Measurements from ENCODE around the gene SLC44A1. TPM values are rescaled to one million over a fixed set of nuclear protein-coding genes. Genes with fewer than 3 reads are reported as not detected.

Gene SLC44A1
- total RNA-seq, 4 donors from 2014 or later: 39.3 to 94.1 (median 58.3) TPM

DNA sequence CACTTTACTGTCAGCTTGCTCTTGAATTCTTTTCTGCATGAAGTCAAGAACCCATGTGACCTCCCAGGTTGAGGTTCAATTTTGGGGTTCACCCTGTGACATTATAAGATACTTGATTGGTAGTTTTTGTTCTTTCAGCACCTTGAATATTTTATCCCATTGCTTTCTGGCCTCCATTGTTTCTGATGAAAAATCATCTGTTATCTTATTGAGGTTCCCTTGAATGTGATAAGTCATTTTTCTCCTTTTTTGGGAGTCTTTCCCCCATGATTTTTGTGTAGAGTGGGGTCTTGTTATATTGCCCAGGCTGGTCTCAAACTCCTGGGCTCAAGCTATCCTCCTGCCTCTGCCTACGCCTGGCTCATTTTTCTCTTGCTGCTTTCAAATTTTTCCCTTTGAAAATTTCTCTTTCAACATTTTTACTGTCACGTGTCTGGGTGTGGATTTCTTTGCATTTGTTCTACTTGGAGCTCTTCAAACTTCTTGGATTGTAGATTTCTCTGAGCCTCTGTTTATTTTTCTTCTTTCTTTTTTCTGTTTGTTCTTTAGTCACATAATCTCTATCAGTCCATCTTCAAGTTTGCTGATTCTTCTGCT, 20.8 kb upstream of the SLC44A1 start:
- 85 to 90% methylated on average over 2 of the region's 2 CpGs for WGBS, 2 donors (ENCODE audit: low coverage in 1 of 2)
- TF ChIP-seq POLR2A (IDR thresholded peaks at IDR 0.05) (no peak), EP300 (IDR thresholded peaks at IDR 0.05; ENCODE audit: low read depth) (no peak), POLR2AphosphoS5 (IDR thresholded peaks at IDR 0.05) (no peak)
- TF ChIP-seq, protein P1, sequence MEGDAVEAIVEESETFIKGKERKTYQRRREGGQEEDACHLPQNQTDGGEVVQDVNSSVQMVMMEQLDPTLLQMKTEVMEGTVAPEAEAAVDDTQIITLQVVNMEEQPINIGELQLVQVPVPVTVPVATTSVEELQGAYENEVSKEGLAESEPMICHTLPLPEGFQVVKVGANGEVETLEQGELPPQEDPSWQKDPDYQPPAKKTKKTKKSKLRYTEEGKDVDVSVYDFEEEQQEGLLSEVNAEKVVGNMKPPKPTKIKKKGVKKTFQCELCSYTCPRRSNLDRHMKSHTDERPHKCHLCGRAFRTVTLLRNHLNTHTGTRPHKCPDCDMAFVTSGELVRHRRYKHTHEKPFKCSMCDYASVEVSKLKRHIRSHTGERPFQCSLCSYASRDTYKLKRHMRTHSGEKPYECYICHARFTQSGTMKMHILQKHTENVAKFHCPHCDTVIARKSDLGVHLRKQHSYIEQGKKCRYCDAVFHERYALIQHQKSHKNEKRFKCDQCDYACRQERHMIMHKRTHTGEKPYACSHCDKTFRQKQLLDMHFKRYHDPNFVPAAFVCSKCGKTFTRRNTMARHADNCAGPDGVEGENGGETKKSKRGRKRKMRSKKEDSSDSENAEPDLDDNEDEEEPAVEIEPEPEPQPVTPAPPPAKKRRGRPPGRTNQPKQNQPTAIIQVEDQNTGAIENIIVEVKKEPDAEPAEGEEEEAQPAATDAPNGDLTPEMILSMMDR (IDR thresholded peaks at IDR 0.05): no peak
- Histone ChIP-seq H3K27ac (no peak overlapping the region), H3K9me3 (peaks cover 16 to 26% of the 10 kb centered on the region in 2 donors), H3K36me3 (no peaks in the 10 kb centered on the region), H3K4me3 (no peak overlapping the region), H3K4me1 (no peaks in the 10 kb centered on the region), H3K27me3 (no peaks in the 10 kb centered on the region)
- intact Hi-C loops (cut with DNase I; ENCODE audit: low total_unique reads): no loop called here
- in situ Hi-C loops (cut with MboI; ENCODE audit: low pct_ligation_motif_present in 1 of 4, low pct_unique_long_range_greater_than_20kb in 1 of 4, low sequenced_read_pairs in 3 of 4): no loop called here
- DNase-seq: no peak

DNA sequence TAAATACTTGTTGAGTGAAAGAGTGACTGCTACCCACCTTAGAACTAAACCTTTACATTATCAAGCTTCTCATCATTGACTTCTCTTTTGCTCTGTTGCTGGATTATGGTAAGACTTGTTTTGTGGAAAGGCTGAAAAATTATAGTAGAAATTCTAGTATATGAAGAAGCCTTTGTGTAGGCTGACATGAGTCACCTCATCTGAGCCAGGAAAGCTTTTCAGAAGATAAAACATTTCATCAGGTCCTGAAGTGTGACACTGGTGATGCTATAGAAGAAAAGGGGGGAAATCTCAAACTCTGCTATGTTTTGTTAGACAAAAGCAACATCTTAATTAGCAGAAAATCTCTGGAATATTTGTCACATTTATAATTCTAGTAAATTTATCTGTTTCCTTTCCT, 18.4 kb upstream of the SLC44A1 start:
- TF ChIP-seq, protein P1 (IDR thresholded peaks at IDR 0.05): no peak
- TF ChIP-seq EP300 (IDR thresholded peaks at IDR 0.05; ENCODE audit: low read depth) (no peak), POLR2A (IDR thresholded peaks at IDR 0.05) (no peak), POLR2AphosphoS5 (IDR thresholded peaks at IDR 0.05) (no peak)
- no peak for DNase-seq
- Histone ChIP-seq H3K4me1 (no peaks in the 10 kb centered on the region), H3K36me3 (no peaks in the 10 kb centered on the region), H3K27me3 (no peaks in the 10 kb centered on the region), H3K9me3 (peaks cover 16 to 26% of the 10 kb centered on the region in 2 donors), H3K4me3 (no peak overlapping the region), H3K27ac (no peak overlapping the region)
- in situ Hi-C loops (cut with MboI; ENCODE audit: low pct_ligation_motif_present in 1 of 4, low pct_unique_long_range_greater_than_20kb in 1 of 4, low sequenced_read_pairs in 3 of 4) (no loop called here), intact Hi-C loops (cut with DNase I; ENCODE audit: low total_unique reads) (no loop called here)

DNA sequence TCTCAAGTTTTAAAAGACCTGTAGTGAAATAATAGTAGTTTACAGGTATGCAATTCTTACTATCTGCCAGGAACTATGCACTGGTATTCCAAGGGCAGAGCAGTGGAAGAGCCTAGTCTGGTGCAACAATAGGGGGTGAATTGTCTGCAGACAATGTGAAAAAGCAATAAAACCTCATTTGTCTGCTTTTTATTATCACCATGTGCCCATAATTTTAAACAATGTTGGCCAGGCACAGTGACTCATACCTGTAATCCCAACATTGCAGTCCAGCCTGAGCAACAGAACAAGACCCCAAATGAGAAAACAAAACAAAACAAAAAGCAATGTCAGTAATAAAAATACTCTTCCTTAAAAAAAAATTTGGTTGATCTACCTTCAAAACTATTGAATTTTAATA, 12.2 kb upstream of the SLC44A1 start:
- no peaks in the 10 kb centered on the region for H3K9me3 ChIP-seq
- in situ Hi-C loops (cut with MboI; ENCODE audit: low pct_ligation_motif_present in 1 of 4, low pct_unique_long_range_greater_than_20kb in 1 of 4, low sequenced_read_pairs in 3 of 4) (no loop called here), intact Hi-C loops (cut with DNase I; ENCODE audit: low total_unique reads) (no loop called here)
- no peak for TF ChIP-seq POLR2AphosphoS5 (IDR thresholded peaks at IDR 0.05)
- TF ChIP-seq, protein P1 (IDR thresholded peaks at IDR 0.05): no peak
- TF ChIP-seq EP300 (IDR thresholded peaks at IDR 0.05; ENCODE audit: low read depth): no peak
- no peak for TF ChIP-seq POLR2A (IDR thresholded peaks at IDR 0.05)
- no peak for DNase-seq
- no peak overlapping the region for H3K27ac ChIP-seq
- H3K4me1 ChIP-seq: no peaks in the 10 kb centered on the region
- no peaks in the 10 kb centered on the region for H3K36me3 ChIP-seq
- H3K27me3 ChIP-seq: no peaks in the 10 kb centered on the region
- H3K4me3 ChIP-seq: no peak overlapping the region

DNA sequence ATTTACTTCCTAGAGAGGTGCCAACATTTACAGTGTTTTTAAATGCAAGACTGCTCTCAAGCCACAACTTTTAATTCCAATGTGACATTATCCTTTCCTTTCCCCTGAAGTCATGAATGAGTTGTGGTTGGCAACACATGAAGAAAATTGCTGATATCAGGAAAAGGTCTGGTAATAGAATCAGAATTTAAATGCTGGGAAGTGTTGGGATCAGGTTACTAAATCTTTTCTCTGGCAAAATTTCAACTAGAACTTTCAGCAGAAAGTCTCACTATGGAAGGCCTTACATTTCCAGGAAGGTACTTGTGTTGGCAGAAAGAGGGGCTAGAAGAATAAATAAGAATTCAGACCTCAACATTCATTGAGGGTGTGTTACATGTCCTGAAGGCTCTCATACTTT, 10.6 kb upstream of the SLC44A1 start:
- in situ Hi-C loops (cut with MboI; ENCODE audit: low pct_ligation_motif_present in 1 of 4, low pct_unique_long_range_greater_than_20kb in 1 of 4, low sequenced_read_pairs in 3 of 4) (no loop called here), intact Hi-C loops (cut with DNase I; ENCODE audit: low total_unique reads) (no loop called here)
- Histone ChIP-seq H3K4me3 (no peak overlapping the region), H3K27ac (no peak overlapping the region), H3K36me3 (no peaks in the 10 kb centered on the region), H3K27me3 (no peaks in the 10 kb centered on the region), H3K4me1 (peaks cover 0 to 4% (median 0%) of the 10 kb centered on the region in 4 donors), H3K9me3 (no peaks in the 10 kb centered on the region)
- TF ChIP-seq POLR2AphosphoS5 (IDR thresholded peaks at IDR 0.05) (no peak), EP300 (IDR thresholded peaks at IDR 0.05; ENCODE audit: low read depth) (no peak), POLR2A (IDR thresholded peaks at IDR 0.05) (no peak)
- no peak for DNase-seq

DNA sequence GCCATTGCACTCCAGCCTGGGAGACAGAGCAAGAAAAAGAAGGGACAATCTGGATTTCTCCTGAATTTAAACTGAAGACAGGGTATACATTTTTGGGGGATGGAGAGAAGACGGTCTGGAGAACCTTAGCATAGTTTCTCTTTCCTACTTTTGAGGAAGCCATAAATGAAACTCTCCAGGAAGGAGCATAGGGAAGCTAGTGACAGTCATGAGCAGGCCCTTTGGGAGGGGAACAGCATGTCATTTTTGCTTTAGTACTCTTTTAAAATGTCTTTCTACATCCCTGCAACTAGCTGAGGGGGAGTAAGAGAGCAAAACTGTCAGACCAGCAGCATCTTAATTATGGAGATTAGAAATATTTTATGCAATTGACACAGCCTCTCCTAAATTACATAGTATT, 8.2 kb upstream of the SLC44A1 start:
- TF ChIP-seq POLR2A (IDR thresholded peaks at IDR 0.05) (no peak), EP300 (IDR thresholded peaks at IDR 0.05; ENCODE audit: low read depth) (no peak), POLR2AphosphoS5 (IDR thresholded peaks at IDR 0.05) (no peak)
- TF ChIP-seq, protein P1 (IDR thresholded peaks at IDR 0.05): no peak
- no peaks in the 10 kb centered on the region for H3K9me3 ChIP-seq
- H3K4me1 ChIP-seq: peaks cover 0 to 4% (median 0%) of the 10 kb centered on the region in 4 donors
- intact Hi-C loops (cut with DNase I; ENCODE audit: low total_unique reads): no loop called here
- in situ Hi-C loops (cut with MboI; ENCODE audit: low pct_ligation_motif_present in 1 of 4, low pct_unique_long_range_greater_than_20kb in 1 of 4, low sequenced_read_pairs in 3 of 4): no loop called here
- H3K27me3 ChIP-seq: no peaks in the 10 kb centered on the region
- WGBS, 2 donors (ENCODE audit: low coverage in 1 of 2): 91 to 100% methylated on average over 1 of the region's 1 CpG
- H3K27ac ChIP-seq: no peak overlapping the region
- H3K4me3 ChIP-seq: no peak overlapping the region
- H3K36me3 ChIP-seq: no peaks in the 10 kb centered on the region
- no peak for DNase-seq
